ENCODE data around the gene ALKBH7. TPM values are rescaled to one million over a fixed set of nuclear protein-coding genes. Genes with fewer than 3 reads are reported as not detected.
"Not testable (repeated sequence)": the region's sequence is repeated elsewhere in the genome, so short reads cannot be mapped to it uniquely, and the experiment has no call there.

ALKBH7 gene
- total RNA-seq, 1 experiment from 2014 or later, result 63.5 TPM

DNA sequence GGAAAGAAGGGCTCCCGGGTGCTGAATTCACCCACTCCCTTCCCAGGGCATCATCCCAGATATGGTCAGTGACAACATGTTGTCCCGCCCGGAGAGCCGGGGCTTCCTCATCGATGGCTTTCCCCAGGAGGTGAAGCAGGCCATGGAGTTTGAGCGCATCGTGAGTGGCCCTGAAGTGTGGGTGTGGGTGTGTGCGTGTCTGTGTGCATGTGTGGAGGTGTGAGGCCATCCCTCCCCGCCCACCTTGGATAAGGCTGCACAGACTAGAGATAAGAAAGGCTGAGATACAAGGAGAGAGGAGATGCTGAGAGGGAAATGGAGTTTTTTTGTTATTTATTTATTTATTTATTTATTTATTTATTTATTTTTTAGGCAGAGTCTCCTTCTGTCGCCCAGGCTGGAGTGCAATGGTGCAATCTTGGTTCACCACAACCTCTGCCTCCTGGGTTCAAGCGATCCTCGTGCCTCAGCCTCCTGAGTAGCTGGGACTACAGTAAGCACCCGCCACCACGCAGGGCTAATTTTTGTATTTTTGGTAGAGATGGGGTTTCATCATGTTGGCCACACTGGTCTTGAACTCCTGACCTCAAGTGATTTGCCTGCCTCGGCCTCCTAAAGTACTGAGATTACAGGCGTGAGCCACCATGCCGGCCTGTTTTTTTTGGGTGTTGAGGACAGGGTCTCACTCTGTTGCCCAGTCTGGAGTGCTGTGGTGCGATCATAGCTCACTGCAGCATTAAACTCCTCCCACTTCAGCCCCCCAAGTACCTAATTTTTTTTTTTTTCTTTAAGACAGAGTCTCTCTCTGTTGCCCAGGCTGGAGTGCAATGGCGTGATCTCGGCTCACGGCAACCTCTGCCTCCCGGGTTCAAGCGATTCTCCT, 27.7 kb downstream of the ALKBH7 start:
- not testable (repeated sequence) for DNase-seq (ENCODE audit: low spot score)

- no peak for DNase-seq (ENCODE audit: low spot score)
Measured at GRCh38 chr19:6402058-6402457, 29.5 kb downstream of the ALKBH7 start.

DNA sequence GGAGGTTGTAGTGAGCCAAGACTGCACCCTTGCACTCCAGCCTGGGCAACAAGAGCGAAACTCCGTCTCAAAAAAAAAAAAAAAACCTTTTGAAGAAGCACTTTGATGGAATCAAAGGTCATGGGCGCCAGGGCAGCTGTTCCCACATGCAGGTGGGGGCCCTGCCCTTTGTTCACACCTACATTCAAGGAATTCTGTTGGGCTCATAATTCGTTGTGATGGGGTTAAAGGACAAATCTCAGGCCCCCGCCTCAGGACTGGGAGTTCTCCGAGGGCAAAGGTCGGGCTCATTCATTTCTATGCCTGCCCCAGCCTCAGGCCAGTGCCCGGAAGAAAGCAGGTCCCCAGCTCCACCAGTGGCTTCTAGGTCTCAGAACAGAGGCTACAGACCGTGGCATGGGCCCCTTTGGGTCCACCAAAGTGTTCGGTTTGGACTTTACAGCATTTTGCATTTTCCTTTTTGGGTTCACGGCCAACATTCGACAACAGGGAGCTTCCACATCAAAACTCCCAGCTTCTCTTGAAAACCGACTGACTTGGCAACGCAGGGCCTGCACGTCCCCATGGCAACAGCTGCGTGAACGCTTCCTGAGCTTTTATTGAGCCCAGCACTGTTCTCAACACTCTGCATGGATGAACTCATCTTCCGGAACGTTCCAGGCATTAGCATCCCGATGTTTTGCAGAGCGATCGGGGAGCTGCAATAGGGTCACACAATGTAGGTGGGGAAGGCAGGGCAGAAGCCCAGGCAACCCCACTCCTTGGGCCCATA, 30.4 kb downstream of the ALKBH7 start:
- DNase-seq (ENCODE audit: low spot score), result no peak

DNA sequence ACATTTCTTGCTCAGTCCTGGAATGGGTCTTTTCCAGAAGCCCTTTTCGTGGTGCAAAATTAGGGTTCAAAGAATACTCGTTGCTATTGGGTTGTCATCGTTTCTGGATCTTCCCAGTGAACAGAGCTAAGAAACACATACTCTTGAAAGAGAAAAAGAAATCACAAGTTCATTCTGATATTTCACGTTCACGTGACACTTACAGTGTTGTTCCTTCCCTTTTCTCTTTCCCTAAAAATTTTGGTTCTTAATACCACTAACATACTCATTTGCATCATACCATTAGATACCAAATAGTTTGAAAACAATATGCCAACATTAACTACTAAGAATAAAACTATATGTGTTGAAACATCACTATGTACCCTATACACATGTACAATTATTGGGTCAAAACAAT, 33.8 kb downstream of the ALKBH7 start:
- no peak for DNase-seq (ENCODE audit: low spot score)

GRCh38 chr19:6409346-6409745, 36.8 kb downstream of the ALKBH7 start:
- DNase-seq (ENCODE audit: low spot score), result no peak

DNA sequence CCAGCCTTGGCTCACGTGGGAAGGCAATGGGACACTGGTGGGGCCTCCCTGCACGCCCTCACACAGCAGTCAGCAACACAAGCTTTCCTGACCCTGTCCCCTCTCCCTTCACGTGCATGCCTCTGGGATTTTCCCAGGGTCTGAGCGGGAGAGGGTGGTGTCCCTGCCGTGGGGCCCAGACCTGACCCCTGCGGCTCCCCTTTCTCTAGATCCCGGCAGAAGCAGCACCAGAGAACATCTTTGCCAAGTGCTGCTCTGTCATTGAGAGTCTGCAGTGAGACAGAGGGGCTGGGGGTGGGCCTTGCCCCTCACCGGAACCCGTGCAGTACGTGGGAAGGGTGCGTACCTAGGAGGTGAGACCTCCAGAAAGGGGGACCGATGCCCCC, 39.5 kb downstream of the ALKBH7 start:
- no peak for DNase-seq (ENCODE audit: low spot score)

DNA sequence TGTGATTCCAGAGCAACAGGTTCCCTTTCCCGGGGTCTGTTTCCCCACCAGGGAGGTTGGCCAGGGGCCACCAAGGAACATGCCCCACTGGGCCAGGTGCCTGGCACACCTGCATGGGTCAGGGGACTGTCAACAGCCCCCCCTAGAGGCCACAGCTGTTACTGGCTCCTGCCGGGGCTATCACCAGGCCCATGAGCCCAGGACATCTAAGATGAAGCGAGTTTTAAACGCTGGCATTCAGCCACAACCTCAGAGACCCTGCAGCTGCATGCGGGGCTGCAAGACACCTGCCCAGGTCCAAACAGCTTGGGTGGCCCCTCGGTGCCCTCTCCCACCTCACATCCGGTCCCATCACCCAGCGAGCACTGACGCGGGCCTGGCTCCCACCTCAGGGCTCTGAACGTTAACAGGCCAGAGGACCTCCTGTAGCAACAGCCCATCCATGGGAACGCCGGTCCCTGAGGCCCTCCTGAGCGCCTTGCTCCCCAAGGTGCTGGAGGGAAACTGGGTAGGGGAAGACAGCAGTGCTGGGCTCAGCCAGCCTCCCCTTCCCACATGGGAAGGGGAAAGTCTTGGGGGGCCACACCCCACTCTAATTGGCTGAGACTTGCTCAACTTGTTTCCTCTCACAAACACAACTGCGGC, 40.0 kb downstream of the ALKBH7 start:
- no peak for DNase-seq (ENCODE audit: low spot score)

DNA sequence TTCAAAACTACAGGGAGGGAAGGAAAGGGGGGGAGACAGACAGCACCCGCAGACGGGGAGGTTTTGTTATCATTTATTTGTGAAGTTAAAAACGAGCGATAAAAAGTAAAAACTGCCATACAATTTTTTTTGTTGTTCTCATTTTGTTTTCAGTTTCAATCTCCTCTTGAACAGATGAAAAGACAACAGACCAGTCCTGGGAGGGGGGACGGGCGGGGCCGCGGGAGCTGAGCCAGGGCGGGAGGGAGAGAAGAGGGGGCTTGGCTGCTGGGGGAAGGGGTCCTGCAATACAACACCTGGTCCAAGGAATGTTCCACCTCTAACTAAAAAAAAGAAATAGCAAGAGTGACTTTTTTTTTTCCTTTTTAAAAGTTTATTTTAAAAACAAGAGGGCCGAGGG, 40.7 kb downstream of the ALKBH7 start:
- no peak for DNase-seq (ENCODE audit: low spot score)

DNA sequence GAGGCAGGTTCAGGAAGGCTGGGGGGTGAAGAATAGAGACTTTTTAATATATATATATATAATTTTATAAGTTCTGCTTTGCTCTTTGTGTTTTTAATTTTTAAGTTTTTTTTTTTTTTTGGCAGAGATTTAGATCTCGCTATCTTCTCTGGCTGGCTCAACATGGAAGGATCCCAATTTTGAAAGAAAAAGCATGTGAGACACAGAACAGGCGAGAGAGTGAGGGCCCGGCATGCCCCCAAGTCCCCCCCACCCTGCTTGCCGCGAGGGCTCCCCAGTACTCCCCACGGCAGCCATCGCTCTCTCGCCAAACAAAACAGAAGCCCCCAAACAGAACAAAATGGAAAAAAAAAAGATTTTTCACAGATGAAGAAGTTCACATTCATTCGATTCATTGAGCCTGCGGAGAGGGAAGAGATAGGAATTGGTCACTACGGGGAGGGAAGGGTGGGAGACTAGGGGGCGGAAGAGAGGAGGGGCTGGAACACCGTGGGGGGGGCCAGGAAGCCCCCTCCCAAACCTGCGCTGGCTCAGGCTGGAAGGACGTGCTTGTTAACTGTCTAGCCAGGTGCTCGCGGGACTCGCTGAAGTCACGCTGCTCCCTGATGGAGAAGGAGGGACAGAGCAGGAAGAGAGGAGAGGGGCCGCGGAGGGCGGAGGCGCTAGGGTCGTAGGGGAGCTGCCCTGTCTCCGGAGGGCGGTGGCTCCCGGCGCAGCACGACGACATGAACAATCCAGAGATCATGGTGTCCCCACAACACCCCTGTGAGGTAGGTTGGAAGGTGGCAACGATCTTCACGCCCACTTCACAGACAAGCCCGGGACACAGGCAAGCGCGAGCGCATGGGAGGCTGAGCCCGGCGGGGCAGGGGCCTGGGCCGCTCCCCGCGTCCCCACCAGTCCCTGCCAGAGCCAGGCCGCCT, 41.4 kb downstream of the ALKBH7 start:
- DNase-seq (ENCODE audit: low spot score), result no peak

DNA sequence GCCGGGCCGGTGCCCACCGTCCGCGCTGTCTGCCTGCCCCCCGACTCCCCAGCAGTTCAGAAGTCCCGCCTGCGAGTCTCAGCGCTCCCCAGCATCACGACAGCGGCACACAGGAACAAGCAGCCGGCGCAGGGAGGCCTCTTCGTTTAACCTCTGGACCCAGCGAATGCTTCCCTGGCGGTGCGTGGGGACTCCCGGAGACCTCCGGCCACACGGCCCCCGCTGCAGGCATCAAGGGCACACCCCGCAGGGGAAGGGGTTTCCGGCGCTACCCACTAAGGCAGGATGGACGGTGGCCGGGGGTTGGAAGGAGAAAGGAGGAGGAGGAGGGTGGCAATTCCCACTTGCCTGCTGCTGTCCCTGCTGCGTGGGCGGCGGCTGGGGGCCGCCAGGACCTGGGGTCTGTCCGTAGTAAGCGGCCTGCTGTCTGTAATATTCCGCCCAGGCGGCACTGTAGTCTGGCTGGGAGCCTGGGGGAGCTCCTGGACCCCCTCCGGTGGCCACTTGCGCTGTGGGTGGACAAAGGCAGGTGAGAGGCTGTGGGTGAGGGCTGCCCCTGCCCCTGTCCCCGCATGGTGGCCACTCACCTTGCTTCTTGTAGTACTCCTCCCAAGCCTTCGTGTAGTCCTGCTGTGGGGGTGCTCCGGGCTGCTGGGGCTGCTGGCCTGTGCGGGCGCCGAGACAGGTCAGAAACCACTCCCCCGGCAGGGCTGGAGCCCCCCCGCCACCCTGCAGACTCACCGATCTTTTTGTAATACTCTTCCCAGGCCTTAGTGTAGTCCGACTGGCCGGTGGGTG, 42.4 kb downstream of the ALKBH7 start:
- no peak for DNase-seq (ENCODE audit: low spot score)

GRCh38 chr19:6415591-6416190, 43.1 kb downstream of the ALKBH7 start:
- DNase-seq (ENCODE audit: low spot score), result no peak

GRCh38 chr19:6416658-6417405, 44.2 kb downstream of the ALKBH7 start:
- DNase-seq (ENCODE audit: low spot score), result no peak

DNA sequence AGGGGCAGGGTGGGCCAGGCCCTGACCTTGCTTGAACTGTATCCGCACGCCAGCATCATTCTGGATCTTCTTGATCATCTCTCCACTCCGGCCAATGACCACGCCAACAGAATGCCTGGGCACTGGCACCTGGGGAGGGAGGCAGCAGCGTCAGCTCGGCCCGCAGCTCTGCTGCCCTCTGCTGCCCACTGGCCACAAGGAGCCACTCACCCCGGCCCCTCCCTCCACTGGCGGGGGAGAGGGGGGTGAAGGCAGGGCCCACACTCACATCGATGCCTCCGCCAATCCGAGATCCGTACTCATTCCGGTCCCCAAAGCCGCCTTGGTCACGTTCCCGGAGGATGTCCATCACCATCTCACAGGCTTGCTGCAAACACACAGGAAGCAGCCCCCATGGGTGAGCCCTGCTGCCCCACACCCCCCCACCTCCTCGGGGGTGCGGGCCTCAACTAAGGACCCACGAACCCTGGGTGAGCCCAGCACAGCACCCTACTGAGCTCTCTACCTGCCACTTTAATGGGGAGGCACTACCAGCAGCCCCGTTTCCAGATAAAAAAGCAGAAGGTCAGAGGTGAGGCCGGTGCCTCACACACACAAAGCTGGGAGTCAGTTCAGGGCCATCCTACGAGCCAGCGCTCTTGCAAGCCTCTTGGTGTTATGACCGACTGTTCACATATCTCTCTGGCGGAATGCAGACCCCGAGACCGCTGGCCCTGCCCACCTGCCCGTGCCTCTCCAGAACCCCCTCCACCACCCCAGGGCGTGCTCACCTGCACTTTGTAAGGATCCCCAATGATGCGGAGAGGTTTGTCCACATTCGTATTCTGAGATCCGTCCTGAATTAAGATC, 45.3 kb downstream of the ALKBH7 start:
- peak; percentile 35 for DNase-seq (ENCODE audit: low spot score)

DNA sequence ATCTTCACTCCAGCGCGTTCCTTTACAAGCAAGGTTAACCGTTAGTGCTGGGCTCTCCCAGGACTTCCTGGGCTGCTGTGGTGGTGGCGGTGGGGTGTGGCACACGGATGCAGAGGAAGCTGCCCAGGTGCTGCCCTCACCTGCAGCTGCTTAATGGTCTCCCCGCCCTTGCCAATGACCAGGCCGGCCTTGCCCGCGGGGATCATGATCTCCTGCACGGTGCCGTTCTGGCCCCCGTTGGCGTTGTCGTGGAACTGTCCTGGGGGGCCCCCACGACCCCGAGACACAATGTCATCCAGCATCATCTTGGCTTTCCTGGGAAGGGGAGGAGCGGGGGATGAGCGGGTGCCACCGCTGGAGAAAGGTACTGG, 46.0 kb downstream of the ALKBH7 start:
- no peak for DNase-seq (ENCODE audit: low spot score)

GRCh38 chr19:6421075-6422014, 48.8 kb downstream of the ALKBH7 start:
- DNase-seq (ENCODE audit: low spot score), result no peak

GRCh38 chr19:6423499-6424194, 51.1 kb downstream of the ALKBH7 start:
- peak; percentile 38 for DNase-seq (ENCODE audit: low spot score)
